CD4-positive, alpha-beta T cell (primary cell): ENCODE measurements around the gene C8B. TPM values are rescaled to one million over a fixed set of nuclear protein-coding genes. Genes with fewer than 3 reads are reported as not detected.

Experiments used
- ATAC-seq: fragments of 200-7000 bp; cut with Tn5 transposase; one replicate; pipeline ENCODE4 v1.10.0; 2022; ENCODE audit warnings: mild to moderate bottlenecking; ENCODE audit not compliant: poor library complexity
- CTCF ChIA-PET: fragments of 350-600 bp; sonication (Branson Sonifier 250); formaldehyde crosslinking; loops from one replicate; lab custom pipeline; 2021; ENCODE audit warnings: antibody characterized with exemption, inconsistent platforms; lab: Charles Lee
- POLR2A ChIA-PET: fragments of 350-600 bp; sonication (Branson Sonifier 250); formaldehyde crosslinking; loops from one replicate; lab custom pipeline; 2021; ENCODE audit warnings: antibody characterized with exemption, inconsistent platforms; lab: Charles Lee
- DNase-seq, 14 experiments: peaks; one replicate each; pipeline ENCODE4 v3.0.0-alpha.2; 2013 to 2020; ENCODE audit warnings: mixed read lengths in 2 of 14
- H3K27ac ChIP-seq, 2 donors: one replicate each; pipeline versions ENCODE4 v1.5.1 to v1.7.0; 2013; ENCODE audit warnings: low read length in 2 of 2, low read depth in 1 of 2, mild to moderate bottlenecking in 1 of 2
- H3K27me3 ChIP-seq, 2 experiments: 1 replicate in 1 of 2; 2 replicates in 1 of 2; pipeline versions ENCODE4 v1.6.1 to v1.7.0; 2013; ENCODE audit warnings: low read length in 2 of 2, control low read depth in 1 of 2, mild to moderate bottlenecking in 1 of 2, moderate library complexity in 1 of 2; ENCODE audit not compliant: insufficient read depth in 2 of 2, control insufficient read depth in 1 of 2
- H3K36me3 ChIP-seq: one replicate; pipeline ENCODE4 v1.6.1; 2013; ENCODE audit warnings: low read length, control low read depth; ENCODE audit not compliant: insufficient read depth
- H3K4me1 ChIP-seq: one replicate; pipeline ENCODE4 v1.6.1; 2013; ENCODE audit warnings: low read length, control low read depth; ENCODE audit not compliant: insufficient read depth
- H3K4me3 ChIP-seq: one replicate; pipeline ENCODE4 v1.5.1; 2013; ENCODE audit warnings: mild to moderate bottlenecking, low read length, moderate library complexity
- H3K9me3 ChIP-seq, 2 experiments: 1 replicate in 1 of 2; 2 replicates in 1 of 2; pipeline versions ENCODE4 v1.6.1 to v1.7.0; 2013; ENCODE audit warnings: low read length in 2 of 2, mild to moderate bottlenecking in 2 of 2, control low read depth in 1 of 2, moderate library complexity in 1 of 2; ENCODE audit not compliant: control insufficient read depth in 1 of 2, insufficient read depth in 1 of 2
- H3K27ac Mint-ChIP-seq: one replicate; pipeline ENCODE4 v1.8.0; 2020; ENCODE audit warnings: mixed read lengths
- H3K27me3 Mint-ChIP-seq: one replicate; pipeline ENCODE4 v1.8.0; 2021; ENCODE audit warnings: mixed read lengths
- H3K36me3 Mint-ChIP-seq: one replicate; pipeline ENCODE4 v1.8.0; 2021; ENCODE audit warnings: low read depth, mixed read lengths
- H3K4me1 Mint-ChIP-seq: one replicate; pipeline ENCODE4 v1.8.0; 2021; ENCODE audit warnings: low read depth, mixed read lengths
- H3K4me3 Mint-ChIP-seq: one replicate; pipeline ENCODE4 v1.8.0; 2020; ENCODE audit warnings: mild to moderate bottlenecking, mixed read lengths
- H3K9me3 Mint-ChIP-seq: one replicate; pipeline ENCODE4 v1.8.0; 2020; ENCODE audit warnings: mixed read lengths
- intact Hi-C, 2 experiments: fragments of 100-400 bp; cut with DNase I in 1 of 2; cut with micrococcal nuclease in 1 of 2; formaldehyde crosslinking; loops; one replicate each; pipeline versions ENCODE4 v1.15.1 to v1.9.0; 2023 to 2025; cut with DNase I, micrococcal nuclease
- total RNA-seq, 174 experiments: library from RNA in 2 of 174; stranded (reverse) in 2 of 174; gene quantifications; one replicate each; pipeline ENCODE4 v1.2.3 and lab custom pipeline; 2021 to 2026
- TF ChIP-seq, protein P1 (sequence below): fragments of 200-600 bp; IDR thresholded peaks from one replicate; pipeline ENCODE4 v1.8.0; 2022; ENCODE audit warnings: antibody characterized with exemption, mild to moderate bottlenecking

Gene C8B
- total RNA-seq, 2 experiments from 2014 or later: not detected

DNA sequence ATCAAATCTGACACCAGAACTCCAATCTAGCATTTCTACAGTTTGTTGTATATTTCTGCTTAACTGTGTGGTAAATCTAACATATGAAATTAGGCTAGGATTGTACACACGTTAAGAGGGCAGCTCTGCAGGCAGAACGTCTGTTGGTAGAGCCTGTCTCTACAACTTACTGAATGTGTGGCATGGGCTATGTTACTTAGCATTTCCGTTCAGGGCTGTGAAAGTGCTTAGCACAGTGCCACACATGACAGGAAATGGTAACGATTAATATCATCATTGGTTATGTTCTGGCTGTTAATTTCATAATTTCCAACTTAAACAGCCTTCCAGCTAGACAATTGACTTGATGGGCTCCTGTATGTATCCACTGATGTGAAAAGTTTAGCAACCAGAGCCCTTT is 9.6 kb upstream of the C8B start:
- no peak overlapping the region for H3K4me3 ChIP-seq

DNA sequence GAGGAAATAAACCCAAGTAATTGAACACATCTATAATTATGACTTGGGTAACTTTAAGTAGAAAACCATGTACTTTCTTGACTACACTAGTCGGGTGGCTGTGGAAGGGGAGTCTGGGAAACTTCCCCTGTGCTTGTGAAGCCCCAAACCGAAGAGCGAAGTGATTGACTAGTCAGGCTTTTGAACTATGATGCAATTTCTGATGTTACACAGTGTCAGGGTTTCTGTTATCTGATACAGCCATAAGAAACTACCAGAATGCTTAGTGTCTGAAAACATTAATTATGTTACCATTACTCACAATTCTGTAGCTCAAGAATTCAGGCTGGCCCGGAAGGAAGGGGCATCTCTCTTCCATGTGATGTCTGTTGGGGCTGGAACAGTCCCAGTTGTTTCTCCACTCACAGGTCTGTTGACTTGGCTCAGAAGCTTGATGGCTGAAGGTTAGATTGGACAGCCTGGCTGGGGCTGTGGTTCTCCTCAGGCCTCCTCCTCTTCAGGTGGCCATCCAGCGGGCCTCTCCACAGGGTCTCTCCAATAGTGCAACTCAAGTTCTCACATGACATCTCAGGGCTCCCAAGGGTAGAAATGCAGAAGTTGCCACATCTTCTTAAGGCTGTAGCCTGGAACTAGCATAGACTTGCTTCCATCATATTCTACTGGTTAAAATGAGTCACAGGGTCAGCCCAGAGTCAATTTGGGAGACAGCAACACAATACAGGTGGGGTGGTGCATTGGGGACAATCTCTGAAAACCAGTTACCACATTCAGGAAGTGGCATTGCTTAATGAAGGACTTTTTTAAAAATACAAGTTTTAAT is 8.3 kb upstream of the C8B start:
- H3K36me3 ChIP-seq: no peaks in the 10 kb centered on the region
- no peak overlapping the region for H3K27ac ChIP-seq
- no peak overlapping the region for H3K4me3 ChIP-seq
- ATAC-seq (no peak), DNase-seq (no peak)
- no peaks in the 10 kb centered on the region for H3K27me3 ChIP-seq
- TF ChIP-seq, protein P1, sequence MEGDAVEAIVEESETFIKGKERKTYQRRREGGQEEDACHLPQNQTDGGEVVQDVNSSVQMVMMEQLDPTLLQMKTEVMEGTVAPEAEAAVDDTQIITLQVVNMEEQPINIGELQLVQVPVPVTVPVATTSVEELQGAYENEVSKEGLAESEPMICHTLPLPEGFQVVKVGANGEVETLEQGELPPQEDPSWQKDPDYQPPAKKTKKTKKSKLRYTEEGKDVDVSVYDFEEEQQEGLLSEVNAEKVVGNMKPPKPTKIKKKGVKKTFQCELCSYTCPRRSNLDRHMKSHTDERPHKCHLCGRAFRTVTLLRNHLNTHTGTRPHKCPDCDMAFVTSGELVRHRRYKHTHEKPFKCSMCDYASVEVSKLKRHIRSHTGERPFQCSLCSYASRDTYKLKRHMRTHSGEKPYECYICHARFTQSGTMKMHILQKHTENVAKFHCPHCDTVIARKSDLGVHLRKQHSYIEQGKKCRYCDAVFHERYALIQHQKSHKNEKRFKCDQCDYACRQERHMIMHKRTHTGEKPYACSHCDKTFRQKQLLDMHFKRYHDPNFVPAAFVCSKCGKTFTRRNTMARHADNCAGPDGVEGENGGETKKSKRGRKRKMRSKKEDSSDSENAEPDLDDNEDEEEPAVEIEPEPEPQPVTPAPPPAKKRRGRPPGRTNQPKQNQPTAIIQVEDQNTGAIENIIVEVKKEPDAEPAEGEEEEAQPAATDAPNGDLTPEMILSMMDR: no peak
- ChIA-PET POLR2A (no interaction called here), CTCF (no interaction called here)
- H3K4me1 Mint-ChIP-seq: no peaks in the 10 kb centered on the region
- no peaks in the 10 kb centered on the region for H3K36me3 Mint-ChIP-seq
- H3K4me3 Mint-ChIP-seq: no peak overlapping the region
- no peaks in the 10 kb centered on the region for H3K4me1 ChIP-seq
- peaks cover 0 to 3% of the 10 kb centered on the region in 2 experiments for H3K9me3 ChIP-seq
- H3K27ac Mint-ChIP-seq: no peak overlapping the region
- peaks cover 5% of the 10 kb centered on the region for H3K27me3 Mint-ChIP-seq
- intact Hi-C loops: no loop called here
- H3K9me3 Mint-ChIP-seq: no peaks in the 10 kb centered on the region

More for the DNA sequence above, 9.6 kb upstream of the C8B start:
- peaks cover 5% of the 10 kb centered on the region for H3K27me3 Mint-ChIP-seq
- no peak overlapping the region for H3K4me3 Mint-ChIP-seq
- Histone ChIP-seq H3K4me1 (no peaks in the 10 kb centered on the region), H3K36me3 (no peaks in the 10 kb centered on the region), H3K27me3 (peaks cover 0 to 2% of the 10 kb centered on the region in 2 experiments), H3K9me3 (peaks cover 0 to 3% of the 10 kb centered on the region in 2 experiments), H3K27ac (no peak overlapping the region)
- no peak overlapping the region for H3K27ac Mint-ChIP-seq
- ATAC-seq: no peak
- CTCF ChIA-PET: no interaction called here
- H3K9me3 Mint-ChIP-seq: no peaks in the 10 kb centered on the region
- peak in 1 of 14 experiments; percentile 15 for DNase-seq
- H3K4me1 Mint-ChIP-seq: no peaks in the 10 kb centered on the region
- TF ChIP-seq, protein P1: no peak
- intact Hi-C loops: no loop called here
- H3K36me3 Mint-ChIP-seq: no peaks in the 10 kb centered on the region
- POLR2A ChIA-PET: no interaction called here

DNA sequence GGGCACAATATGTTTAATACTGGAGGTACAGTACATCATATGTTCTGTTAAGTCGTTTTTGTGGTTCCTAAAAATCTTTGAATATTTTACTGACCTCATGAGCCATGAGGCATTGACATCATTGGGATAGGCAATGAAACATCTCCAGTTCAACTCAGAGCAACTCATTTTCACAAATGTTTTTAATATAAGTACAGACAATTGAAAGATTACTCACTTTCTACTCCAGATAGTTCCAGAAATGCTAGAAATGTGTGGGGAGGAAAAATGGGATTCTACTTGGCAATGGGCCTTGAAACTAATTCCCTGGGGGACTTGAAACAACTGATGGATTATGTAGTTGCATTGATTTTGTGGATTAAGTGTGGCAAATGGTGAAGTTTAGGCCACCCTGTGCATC is 7.2 kb upstream of the C8B start:
- Histone ChIP-seq H3K27me3 (no peaks in the 10 kb centered on the region), H3K4me1 (no peaks in the 10 kb centered on the region), H3K9me3 (peaks cover 0 to 11% of the 10 kb centered on the region in 2 experiments), H3K27ac (no peak overlapping the region), H3K4me3 (no peak overlapping the region), H3K36me3 (no peaks in the 10 kb centered on the region)
- DNase-seq (no peak), ATAC-seq (no peak)
- no peaks in the 10 kb centered on the region for H3K36me3 Mint-ChIP-seq
- ChIA-PET POLR2A (no interaction called here), CTCF (no interaction called here)
- TF ChIP-seq, protein P1: no peak
- H3K4me1 Mint-ChIP-seq: no peaks in the 10 kb centered on the region
- no peak overlapping the region for H3K27ac Mint-ChIP-seq
- H3K27me3 Mint-ChIP-seq: peaks cover 5% of the 10 kb centered on the region
- H3K9me3 Mint-ChIP-seq: peaks cover 4% of the 10 kb centered on the region
- intact Hi-C loops: no loop called here
- no peak overlapping the region for H3K4me3 Mint-ChIP-seq
